Ecto neural progenitor cell (in vitro differentiated cells): ENCODE results near the gene PSMD8.
A peak's percentile ranks its signal among the peaks of the same experiment; 100 is the strongest.
"Not testable (repeated sequence)": the region's sequence is repeated elsewhere in the genome, so short reads cannot be mapped to it uniquely, and the experiment has no call there.

ENCODE experiments used
- DNase-seq: peaks from one replicate; pipeline ENCODE4 v3.0.0-alpha.2; 2018; ENCODE audit warnings: low spot score

PSMD8 gene

DNA sequence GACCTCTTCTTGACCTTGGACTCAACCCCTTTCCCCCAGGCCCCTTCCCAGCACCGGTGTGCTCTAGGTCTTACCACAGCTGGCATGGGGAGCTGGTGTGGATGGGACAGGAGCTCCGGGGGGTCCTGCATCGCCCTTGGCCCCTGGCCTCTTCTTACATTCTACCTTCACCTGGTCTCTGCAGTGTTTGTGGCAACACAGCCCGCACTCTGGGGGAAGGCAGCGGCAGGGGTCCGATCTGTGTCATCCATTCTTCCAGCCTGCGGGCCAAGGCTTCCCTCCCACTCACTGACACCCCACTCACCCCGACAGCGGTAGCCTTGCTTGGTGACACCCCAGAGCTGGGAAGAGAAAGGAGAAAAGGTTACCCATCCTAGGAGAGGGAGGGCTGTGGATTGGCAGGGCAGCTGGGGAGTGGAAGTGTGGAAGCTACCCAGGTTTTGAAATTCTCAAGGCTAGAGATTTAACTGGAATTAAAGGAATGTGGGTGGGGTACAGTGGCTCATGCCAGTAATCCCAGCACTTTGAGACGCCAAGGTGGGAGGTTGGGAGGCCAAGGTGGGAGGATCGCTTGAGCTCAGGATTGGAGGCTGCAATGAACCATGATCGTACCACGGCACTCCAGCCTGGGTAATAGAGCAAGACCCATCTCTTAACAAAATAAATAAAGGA lies 36.8 kb downstream of the PSMD8 start:
- DNase-seq: no peak

GRCh38 chr19:38411898-38412297 lies 37.5 kb downstream of the PSMD8 start:
- not testable (repeated sequence) for DNase-seq

DNA sequence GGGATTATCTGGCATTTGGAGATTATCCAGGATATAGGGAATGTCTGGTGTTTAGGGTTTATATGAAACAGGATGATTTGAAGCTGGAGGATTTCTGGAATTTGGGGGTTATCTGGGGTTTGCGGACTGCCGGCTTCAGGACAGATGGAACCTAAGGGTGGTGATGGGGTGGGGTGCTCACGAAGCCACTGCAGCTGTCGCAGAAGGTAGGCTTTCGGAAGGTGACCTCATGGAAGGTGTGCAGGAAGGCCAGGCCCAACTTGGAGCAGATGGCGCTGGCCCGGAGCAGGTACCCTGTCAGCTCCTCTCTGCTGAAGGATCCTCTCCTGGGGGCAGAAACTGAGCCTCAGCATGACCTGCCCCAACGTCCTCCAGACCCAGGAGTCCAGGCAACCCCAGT lies 38.1 kb downstream of the PSMD8 start:
- DNase-seq: no peak

DNA sequence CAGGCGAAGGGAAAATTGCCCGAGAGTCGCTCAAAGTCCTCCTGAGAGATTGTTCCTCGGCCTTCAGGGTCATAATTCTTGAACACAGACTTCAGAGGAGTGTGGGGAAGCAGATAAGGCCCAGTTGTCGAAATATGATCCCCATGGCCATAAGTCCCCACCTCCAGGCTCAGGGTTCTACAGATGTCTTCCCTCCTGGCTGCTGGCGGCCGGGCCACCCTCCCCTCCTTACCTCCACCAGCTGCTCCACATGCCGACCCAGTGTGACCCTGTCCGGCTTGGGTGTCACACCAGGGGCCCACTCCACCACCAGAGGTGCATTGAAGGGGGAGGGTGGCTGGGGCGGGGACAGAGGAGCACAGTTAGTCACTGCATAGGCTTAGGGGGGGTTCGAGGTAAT lies 38.6 kb downstream of the PSMD8 start:
- DNase-seq: no peak

GRCh38 chr19:38413416-38413815 lies 39.0 kb downstream of the PSMD8 start:
- DNase-seq: no peak

- DNase-seq: no peak
These were observed 42.8 kb downstream of the PSMD8 start for GRCh38 chr19:38417146-38417543.

- DNase-seq: peak; percentile 87
These were observed 43.5 kb downstream of the PSMD8 start for GRCh38 chr19:38417544-38418506.

DNA sequence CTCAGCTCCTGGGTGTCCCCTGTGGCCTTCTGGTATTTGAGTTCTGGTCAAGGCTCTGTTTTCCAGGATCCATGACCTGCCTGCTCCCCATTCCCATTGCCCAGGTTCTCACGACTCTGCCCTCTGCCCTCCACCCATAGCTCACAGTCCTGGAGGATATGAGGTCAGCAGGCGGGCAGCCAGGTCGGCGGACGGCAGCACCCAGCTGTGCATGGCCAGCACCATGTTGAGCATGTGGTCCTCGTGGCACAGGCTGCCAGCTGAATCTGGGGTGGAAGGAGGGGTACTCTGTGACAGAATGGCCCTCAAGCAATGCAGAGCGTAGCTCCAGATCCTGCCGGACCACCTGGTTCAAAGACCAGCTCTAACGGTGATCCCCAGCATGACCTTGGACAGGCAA lies 46.6 kb downstream of the PSMD8 start:
- DNase-seq: no peak

DNA sequence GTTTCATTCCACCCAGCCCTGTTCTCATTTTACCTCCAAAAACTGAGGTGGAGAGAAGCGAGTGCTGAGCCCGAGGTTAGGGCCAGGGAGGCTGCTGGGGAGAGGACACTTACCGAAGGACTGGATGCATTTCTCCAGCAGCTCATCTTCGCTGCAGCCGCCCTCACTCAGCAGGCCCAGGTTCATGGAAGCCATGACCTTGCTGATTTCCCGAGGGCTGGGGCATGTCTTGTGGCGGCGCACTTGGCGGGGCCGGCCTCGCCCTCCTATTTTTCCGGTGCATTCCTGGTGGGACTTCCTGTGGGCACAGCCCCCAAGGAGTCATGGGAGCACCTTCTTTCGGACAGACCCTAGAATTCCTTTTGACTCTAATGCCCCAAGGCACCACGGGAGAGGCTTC lies 47.5 kb downstream of the PSMD8 start:
- DNase-seq: no peak

- DNase-seq: no peak
These were observed 48.1 kb downstream of the PSMD8 start for GRCh38 chr19:38422438-38422837.

DNA sequence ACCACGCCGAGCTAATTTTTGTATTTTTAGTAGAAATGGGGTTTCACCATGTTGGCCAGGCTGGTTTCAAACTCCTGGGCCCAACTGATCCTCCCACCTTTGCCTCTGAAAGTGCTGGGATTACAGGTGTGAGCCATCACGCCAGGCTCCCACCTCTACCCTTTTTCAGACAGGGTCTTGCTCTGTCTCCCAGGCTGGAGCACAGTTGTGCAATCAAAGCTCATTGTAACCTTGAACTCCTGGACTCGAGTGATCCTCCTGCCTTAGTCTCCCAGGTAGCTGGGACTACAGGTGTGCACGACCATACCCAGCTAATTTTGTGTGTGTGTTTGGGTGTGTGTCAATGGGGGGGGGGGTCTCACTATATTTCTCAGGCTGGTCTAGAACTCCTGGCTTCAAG lies 49.9 kb downstream of the PSMD8 start:
- no peak for DNase-seq

GRCh38 chr19:38425222-38425809 lies 50.9 kb downstream of the PSMD8 start:
- DNase-seq: no peak

DNA sequence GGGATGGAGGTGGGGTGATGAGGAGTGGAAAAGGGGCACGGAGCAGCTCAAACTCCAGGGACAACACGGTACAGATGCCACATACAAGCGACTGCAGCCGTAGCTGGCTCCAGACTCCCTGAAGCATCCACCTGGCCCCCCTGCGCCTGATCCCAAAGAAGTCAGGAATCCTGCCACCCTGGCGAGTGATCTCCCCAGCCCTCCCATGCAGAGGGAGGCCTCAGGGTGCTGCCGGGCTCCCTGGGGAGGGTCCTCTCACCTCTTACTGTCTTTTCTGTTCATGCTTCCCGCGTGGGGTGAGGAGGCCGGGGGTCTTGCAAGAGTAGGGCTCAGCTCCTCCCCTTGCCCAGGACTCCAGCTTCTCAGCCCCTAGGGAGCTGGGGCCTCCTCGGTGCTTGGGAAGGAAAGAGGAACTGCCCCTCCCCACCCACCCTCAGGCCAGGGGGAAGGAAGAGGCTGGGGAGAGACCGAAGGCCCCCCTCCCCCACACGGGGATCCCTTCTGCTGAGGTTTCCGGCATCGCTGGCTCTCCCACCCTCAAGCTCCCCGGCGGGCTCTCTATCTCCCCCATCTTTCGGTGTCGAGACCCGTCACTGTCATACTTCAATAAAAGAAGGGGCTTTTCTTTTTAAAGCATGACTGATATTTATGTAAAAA lies 51.6 kb downstream of the PSMD8 start, which contains the start of gene RASGRP4:
RASGRP4 (minus strand) TSS at position 410 of the 657 bp plus-strand sequence; CDS start at position 282, 128 bp downstream.
- DNase-seq: no peak

DNA sequence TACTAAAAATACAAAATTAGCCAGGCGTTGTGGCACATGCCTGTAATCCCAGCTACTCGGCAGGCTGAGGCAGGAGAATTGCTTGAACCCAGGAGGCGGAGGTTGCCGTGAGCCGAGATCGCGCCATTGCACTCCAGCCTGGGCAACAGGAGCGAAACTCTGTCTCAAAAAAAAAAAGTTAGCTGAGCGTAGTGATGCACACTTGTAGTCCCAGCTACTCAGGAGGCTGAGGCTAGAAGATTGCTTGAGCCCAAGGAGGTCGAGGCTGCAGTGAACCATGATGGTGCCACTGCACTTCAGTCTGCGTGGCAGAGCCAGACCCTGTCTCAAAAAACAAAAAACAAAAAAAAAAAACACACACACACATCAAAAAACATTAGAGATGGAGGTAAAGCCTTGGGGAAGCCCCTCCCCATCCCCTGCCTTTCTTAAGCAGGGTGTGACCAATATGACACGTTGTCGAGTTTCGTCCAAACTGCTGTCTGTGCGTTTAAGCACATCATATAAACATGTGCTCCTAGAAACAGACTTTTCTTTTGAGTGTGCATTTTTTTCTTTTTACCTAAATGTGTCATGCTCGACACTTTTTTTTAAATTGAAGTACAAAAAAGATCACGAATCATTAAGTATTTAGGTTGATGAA lies 52.8 kb downstream of the PSMD8 start:
- not testable (repeated sequence) for DNase-seq

GRCh38 chr19:38429055-38429810 lies 54.9 kb downstream of the PSMD8 start:
- DNase-seq: no peak

DNA sequence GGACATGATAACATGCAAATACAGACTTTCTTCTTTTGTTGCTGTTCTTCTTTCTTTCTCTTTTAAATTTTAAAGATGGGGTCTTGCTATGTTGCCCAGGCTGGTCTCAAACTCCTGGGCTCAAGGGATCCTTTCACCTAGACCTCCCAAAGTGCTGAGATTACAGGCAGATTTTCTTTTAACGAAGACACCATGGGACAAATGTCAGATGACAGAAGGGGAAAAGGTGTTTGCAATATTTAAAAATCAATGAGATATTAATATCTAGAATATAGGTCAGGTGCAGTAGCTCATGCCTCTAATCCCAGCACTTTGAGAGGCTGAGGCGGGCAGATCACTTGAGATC lies 55.4 kb downstream of the PSMD8 start:
- no peak for DNase-seq

DNA sequence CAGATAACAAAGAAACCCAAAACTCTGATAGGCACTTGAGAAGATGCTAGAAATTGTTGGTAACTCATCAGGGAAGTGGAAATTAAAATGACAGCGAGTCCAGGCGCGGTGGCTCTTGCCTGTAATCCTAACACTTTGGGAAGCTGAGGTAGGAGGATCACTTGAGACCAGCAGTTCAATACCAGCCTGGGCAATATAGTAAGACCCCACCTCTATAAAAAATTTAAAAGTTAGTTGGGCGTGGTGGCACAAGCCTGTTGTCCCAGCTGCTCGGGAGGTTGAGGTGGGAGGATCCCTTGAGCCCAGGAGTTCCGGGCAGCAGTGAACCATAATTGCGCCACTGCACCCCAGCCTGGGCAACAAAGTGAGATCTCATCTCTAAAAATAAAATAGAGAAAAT lies 56.6 kb downstream of the PSMD8 start:
- no peak for DNase-seq

DNA sequence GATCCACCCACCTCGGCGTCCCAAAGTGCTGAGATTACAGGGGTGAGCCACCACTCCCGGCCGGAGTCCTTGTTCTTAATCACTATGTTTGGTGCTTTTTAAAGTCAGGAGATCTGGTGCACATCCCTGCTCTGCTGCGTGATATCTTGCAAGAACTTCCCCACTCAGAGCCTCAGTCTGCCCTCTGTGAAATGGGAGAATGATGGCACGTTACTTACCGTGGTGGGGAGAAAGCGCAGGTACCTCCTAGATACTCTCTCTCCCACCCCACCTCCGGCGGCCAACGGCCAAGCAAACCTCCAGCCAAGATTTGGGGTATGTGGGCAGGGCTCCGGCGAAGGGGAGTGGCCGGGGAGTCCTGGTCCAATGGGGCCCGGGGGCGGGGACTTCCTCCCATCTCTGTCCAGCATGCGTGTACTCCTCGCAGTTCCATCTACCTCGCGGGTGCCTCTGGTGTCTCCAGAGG lies 58.9 kb downstream of the PSMD8 start, which contains the start of gene RYR1:
RYR1 (plus strand) TSS at position 424 of the 466 bp plus-strand sequence. CDS start 139 bp downstream, outside the sequence.
- DNase-seq: peak; percentile 92
